Uterine smooth muscle cell (primary cell): ENCODE data around the gene FGFR2. TPM values are rescaled to one million over a fixed set of nuclear protein-coding genes. Genes with fewer than 3 reads are reported as not detected.

Source experiments
- total RNA-seq: library from RNA; depleted of rRNA; stranded (reverse); fragments of >200 nt; gene quantifications from 2 replicates; pipeline ENCODE4 v1.2.3, GENCODE V29; 2014

The FGFR2 gene
- total RNA-seq, result 0.44 and 1.7 TPM in 2 replicates

GRCh38 chr10:121598263-121599249 is at the start of gene FGFR2:
FGFR2 (minus strand) TSS chr10:121598444; CDS start chr10:121593817, 4,627 bp downstream.

